ENCODE measurements around the gene TNS4.
A peak's percentile ranks its signal among the peaks of the same experiment; 100 is the strongest.

The TNS4 gene

DNA sequence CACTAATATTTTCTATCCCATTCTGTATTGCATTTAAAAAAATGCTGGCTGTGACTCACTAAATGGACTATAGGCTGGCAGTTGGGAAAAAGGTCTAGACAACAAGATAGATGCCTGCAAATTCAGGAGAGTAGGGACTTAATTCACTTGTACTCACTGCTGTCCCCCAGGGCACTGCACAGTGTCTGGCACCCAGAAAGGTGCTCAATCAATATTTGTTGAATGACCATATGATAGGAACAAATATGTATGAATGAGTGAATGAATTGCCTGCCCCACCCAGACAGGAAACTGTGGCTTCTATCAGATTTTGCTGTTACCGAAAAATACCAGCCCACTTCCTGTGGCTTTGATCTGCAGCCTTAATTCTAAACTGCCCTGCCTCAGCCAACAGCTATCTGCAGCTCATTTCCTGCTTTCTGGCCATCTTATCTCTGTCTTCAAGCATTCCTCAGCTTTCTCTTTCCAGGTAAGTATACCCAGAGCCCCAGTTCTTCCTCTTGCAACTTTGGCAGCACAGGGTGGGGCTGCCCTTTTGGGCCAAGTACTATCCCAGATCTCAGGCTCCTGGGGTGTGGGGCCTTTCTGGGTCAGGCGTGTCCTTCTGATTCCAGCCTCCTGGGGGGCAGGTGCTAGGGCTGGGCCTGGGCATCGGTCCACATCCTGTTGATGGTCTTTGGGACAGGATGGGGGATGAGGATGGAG, 15.3 kb upstream of the TNS4 start:
- DNase-seq, result no peak

DNA sequence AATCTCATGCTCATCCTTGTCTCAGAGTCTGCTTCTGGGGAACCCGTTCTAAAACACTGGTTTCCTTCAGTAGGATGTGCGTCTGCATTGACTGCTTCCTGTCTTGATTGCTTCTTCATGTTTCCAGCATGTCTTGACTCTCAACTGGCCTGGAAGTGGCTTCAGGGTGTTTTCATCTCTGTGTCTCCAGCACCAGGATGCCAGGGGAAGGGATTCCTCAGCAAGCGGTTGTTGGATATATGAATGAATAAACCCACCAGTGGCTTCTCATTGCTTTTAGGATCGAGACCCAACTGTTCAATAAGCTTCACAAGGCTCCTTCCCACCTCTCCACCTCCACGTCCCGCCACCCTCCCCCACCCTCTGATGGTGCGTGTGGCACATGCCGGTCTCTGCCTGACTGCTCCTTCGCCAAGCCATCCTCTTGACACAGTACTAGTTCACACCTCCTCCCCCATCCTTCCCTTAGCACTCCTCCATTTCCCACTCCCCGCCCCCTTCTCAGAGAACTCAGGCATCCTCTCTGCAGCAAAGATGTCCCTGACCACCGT, 14.1 kb upstream of the TNS4 start:
- DNase-seq, result no peak

- DNase-seq, result no peak
Measured at GRCh38 chr17:40515011-40515410, 13.6 kb upstream of the TNS4 start.

GRCh38 chr17:40514013-40514875, 12.8 kb upstream of the TNS4 start:
- DNase-seq, result no peak

- no peak for DNase-seq
Measured at GRCh38 chr17:40511667-40512220, 10.3 kb upstream of the TNS4 start.

DNA sequence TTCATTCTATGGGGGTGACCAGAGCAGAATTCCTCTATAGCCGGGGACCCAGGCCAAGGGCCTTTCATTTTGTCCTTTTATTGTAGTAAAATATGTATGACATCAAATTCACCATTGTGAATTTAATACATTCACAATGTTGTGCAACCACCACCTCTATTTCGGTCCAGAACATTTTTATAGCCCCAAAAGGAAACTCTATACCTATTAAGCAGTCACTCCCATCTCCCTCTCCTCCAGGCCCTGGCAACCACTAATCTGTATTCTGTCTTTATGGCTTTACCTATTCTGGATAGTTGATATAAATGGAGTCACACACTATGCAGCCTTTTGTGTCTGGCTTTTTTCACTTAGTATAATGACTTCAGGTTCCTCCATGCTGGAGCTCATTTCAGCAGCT, 9.7 kb upstream of the TNS4 start:
- no peak for DNase-seq

DNA sequence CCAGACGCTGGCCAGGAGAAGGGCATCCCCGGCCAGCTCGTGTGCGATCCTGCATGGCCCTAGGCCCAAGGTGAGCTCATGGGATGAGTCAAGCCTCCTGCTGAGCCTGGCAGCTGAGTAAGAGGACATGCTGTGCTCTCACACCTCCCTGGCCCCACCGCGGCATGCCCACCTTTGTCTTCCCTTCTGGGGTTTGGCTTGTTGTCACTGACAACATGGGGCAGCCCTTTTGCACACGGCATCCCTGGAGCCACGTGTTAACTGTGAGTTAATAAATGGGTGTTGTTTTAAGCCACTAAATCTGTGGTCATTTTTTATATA, 8.9 kb upstream of the TNS4 start:
- no peak for DNase-seq

DNA sequence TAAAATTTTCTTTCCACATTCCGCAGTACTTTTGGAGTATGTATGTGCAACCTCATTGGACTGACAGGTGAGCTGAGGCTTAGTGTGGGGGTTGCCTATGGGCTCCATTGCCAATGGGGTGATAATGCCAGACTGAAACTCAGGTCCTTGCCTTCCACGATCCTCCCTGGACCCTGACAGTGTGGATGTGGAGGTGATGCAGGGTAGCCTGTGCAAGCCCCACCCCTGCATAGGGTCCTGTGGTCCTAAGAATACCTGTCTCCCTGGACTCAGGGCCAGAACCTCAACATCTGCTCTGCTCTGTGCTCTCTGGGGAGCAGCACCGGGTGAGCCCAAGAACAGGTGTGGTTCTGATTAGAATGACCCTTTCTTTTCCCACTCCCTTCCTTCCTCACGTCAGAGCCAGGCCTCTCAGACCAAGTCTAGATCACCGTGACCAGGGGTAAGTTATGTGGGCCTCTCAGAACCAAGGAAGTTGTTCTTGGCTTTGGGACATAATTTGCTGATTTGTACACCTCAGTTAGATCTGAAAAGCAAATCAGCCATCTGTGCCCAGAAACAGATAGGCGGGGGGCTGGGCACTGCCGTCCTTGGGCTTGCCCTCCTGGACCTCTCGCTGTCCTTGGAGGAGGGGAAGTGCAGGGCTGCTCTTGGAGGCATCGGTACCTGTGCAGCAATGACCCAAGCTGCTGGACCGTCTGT, 8.4 kb upstream of the TNS4 start:
- no peak for DNase-seq

DNA sequence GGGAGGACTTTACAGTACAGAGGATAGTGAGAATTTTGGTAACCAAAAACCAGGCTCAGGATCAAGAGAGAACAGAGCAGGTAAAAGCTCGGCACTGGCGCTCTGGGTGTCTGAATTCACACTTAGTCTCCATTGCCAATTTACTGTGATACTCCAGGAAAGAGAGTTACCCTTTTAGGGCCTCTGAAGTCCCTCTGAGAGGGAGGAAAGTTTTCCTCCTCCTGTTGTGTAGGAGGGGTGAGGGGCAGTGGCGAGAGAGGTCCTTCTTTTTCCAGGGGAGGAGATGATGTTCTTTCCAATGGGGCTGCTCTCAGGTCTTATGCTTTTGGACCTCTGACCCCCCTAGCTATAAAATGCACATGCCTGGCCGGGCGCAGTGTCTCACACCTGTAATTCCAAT, 5.4 kb upstream of the TNS4 start:
- no peak for DNase-seq

DNA sequence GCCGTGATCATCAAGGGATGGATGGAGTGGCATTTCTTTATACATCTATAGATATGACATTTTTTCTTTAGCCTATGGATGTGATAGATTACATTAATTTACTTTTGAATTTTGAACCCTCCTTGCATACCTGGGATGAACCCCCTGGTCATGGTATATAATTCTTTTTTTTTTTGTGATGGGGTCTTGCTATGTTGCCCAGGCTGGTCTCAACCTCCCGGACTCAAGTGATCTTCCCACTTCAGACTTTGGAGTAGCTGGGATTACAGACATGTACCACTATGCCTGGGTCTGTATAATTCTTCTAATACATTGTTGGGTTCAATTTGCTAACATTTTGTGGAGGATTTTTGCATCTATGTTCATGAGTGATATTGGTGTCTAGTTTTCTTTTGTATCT, 1.7 kb upstream of the TNS4 start:
- DNase-seq, result no peak

DNA sequence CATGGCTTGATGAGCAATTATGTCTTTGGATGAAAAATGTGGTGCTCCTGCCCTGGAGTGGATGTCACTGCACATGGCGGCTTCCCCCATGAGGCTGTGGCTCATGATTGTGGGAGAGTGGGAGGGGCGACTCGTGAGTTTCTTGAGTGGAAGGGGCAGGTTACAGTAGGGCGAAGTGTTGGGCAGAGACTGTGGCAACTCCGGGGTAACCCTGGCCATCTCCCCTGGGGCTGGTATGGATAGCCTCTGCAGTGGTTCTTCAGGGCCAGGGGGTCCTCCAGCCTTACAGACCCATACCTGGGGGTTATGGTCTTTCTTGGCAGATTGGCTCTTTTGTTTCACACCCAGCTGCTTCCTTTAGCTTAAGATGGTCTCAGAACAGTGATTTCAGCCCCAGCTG, 1.3 kb upstream of the TNS4 start:
- no peak for DNase-seq

- DNase-seq, result no peak
Measured at GRCh38 chr17:40500709-40501108, 714 bp downstream of the TNS4 start.

DNA sequence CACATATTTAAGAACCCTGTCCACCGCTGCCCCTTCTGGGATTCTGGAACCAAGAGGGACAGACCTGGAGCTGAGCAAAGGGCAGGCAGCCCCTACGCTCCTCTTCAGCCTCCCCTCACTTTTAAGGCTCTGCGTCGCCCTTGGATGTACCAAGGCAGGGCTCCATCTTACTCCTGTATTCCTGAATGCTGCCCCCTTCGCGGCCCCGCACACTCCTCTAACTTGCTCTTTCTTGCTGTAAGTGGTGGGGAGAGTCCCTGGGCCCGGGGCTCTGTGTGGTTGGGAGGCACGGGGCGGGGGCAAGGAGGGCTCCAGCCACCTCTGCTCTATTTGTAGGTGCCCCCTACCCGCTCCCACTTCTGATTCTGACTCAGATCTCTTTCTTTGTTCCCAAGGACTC, 1.2 kb downstream of the TNS4 start:
- DNase-seq, result no peak

- peak; percentile 22 for DNase-seq
Measured at GRCh38 chr17:40499551-40500189, 1.8 kb downstream of the TNS4 start.

DNA sequence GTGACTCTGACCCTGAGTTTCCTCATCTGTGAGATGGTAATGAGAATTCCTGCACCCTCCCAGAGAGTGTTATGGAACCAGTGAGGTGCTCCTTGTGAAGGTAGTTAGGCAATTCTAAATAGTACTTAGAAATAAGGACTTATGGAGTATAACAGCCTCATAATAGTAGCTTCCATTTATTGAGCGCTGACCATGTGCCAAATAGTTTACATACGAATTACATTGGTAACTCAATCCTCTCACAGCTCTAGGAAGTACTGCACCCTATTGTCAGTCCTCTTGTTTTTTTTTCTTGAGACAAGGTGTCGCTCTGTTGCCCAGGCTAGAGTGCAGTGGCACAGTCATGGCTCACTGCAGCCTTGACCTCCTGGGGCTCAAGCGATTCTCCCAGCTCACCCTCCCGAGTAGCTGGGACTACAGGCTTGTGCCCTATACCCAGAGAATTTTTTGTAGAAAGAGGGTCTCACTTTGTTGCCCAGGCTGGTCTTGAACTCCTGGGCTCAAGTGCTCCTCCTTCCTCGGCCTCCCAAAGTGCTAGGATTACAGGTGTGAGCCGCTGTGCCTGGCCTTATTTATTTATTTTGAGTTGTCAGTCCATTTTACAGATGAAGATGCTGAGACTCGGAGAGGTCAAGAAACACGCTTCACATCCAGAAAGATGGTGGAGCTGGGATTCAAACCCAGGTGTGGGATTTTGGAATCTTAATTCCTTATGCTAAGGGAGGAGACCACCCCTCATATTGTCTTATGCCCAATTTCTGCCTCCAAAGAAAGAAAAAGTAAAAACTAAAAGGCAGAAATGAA, 2.9 kb downstream of the TNS4 start:
- DNase-seq, result no peak

GRCh38 chr17:40497695-40498094, 3.7 kb downstream of the TNS4 start:
- DNase-seq, result no peak

GRCh38 chr17:40496634-40497420, 4.6 kb downstream of the TNS4 start:
- no peak for DNase-seq

GRCh38 chr17:40496170-40496569, 5.3 kb downstream of the TNS4 start:
- no peak for DNase-seq

DNA sequence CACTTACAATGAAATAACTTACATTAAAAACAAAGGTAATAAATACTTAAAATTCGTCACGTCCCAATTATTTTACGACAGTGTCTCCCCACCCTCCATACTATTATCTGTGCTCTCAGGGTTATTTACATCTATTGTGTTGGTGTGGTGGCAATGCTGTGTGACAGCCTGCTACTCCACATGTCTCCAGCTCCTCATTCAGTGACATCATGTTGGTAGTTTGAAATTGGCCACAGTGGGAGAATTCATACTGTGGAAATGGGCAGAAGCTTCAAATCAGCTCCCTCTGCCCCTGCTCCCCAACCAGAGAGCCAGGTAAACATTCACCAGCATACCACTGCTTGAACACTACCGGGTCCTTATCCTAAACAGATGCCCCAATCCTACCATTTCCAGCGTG, 6.3 kb downstream of the TNS4 start:
- no peak for DNase-seq

DNA sequence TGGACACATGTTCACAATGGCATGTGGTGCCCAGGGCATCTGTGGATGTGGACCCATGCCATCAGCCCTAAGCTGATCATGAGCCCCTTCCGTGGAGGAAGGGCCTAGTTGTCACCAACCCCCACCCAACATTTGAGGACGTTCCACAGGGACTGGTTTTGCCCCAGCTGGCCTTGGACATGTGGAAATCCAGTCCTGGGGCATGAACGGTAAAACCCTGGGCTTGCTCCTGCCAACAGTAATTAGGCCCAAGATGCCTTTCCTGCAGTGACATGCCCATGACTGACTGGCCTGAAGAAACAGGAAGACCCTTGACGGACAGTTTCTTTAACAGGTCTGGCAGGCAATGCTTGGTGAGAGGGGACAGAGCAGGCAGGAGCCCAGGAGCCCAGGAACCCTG, 7.7 kb downstream of the TNS4 start:
- no peak for DNase-seq

GRCh38 chr17:40491486-40491885, 9.9 kb downstream of the TNS4 start:
- no peak for DNase-seq

Measured in NCI-H1105 (cell line).